Muscle of back (tissue), 13 donors: Measurements from ENCODE around the gene YBX1. TPM values are rescaled to one million over a fixed set of nuclear protein-coding genes. Genes with fewer than 3 reads are reported as not detected.
"Not testable (repeated sequence)": the region's sequence is repeated elsewhere in the genome, so short reads cannot be mapped to it uniquely, and the experiment has no call there.

Experiments
- DNase-seq, 3 donors: peaks; one replicate each; pipeline versions ENCODE4 v3.0.0 to v3.0.0-alpha.2; 2013
- long read RNA-seq, 9 donors: transcript quantifications; one replicate each; lab custom pipeline, GENCODE V29; 2026
- polyA plus RNA-seq, 10 donors: library from polyadenylated mRNA; unstranded; fragments of 120-200 nt; gene quantifications; one replicate each; pipeline ENCODE4 v1.2.1, GENCODE V29; 2013; ENCODE audit not compliant: insufficient read length in 10 of 10

YBX1 gene
- 1,000 to 10,000 TPM in 2 of 10 donors, 100 to 1,000 TPM in 8; 817 to 1,077 (median 929) TPM for polyA plus RNA-seq
- long read RNA-seq, donor 1, transcript YBX1-201 (8 exons, 1,514 nt), result major isoform, 214 of 1,417 reads
- long read RNA-seq, donor 1, partial matches to known transcripts, result 1,200 of 1,417 reads
- long read RNA-seq, donor 1, other reads (novel, unspliced or antisense), result 0 of 1,417 reads
- long read RNA-seq, donor 2, transcript YBX1-201 (8 exons, 1,514 nt), result major isoform, 158 of 1,343 reads
- long read RNA-seq, donor 2, transcript YBX1-203 (7 exons, 1,524 nt), result minor isoform, 5 of 1,343 reads
- long read RNA-seq, donor 2, partial matches to known transcripts, result 1,180 of 1,343 reads
- long read RNA-seq, donor 2, other reads (novel, unspliced or antisense), result 0 of 1,343 reads
- long read RNA-seq, donor 3, result 0 reads
- long read RNA-seq, donor 4, transcript YBX1-201 (8 exons, 1,514 nt), result major isoform, 245 of 1,080 reads
- long read RNA-seq, donor 4, partial matches to known transcripts, result 833 of 1,080 reads
- long read RNA-seq, donor 4, other reads (novel, unspliced or antisense), result 0 of 1,080 reads
- long read RNA-seq, donor 5, transcript YBX1-201 (8 exons, 1,514 nt), result major isoform, 169 of 1,911 reads
- long read RNA-seq, donor 5, partial matches to known transcripts, result 1,726 of 1,911 reads
- long read RNA-seq, donor 5, other reads (novel, unspliced or antisense), result 14 of 1,911 reads
- long read RNA-seq, donor 6, transcript YBX1-201 (8 exons, 1,514 nt), result major isoform, 269 of 1,769 reads
- long read RNA-seq, donor 6, partial matches to known transcripts, result 1,499 of 1,769 reads
- long read RNA-seq, donor 6, other reads (novel, unspliced or antisense), result 0 of 1,769 reads
- long read RNA-seq, donor 7, transcript YBX1-201 (8 exons, 1,514 nt), result major isoform, 275 of 1,179 reads
- long read RNA-seq, donor 7, partial matches to known transcripts, result 902 of 1,179 reads
- long read RNA-seq, donor 7, other reads (novel, unspliced or antisense), result 0 of 1,179 reads
- long read RNA-seq, donor 8, transcript YBX1-201 (8 exons, 1,514 nt), result major isoform, 110 of 977 reads
- long read RNA-seq, donor 8, partial matches to known transcripts, result 867 of 977 reads
- long read RNA-seq, donor 8, other reads (novel, unspliced or antisense), result 0 of 977 reads
- long read RNA-seq, donor 9, transcript YBX1-201 (8 exons, 1,514 nt), result major isoform, 14 of 229 reads
- long read RNA-seq, donor 9, partial matches to known transcripts, result 215 of 229 reads
- long read RNA-seq, donor 9, other reads (novel, unspliced or antisense), result 0 of 229 reads

DNA sequence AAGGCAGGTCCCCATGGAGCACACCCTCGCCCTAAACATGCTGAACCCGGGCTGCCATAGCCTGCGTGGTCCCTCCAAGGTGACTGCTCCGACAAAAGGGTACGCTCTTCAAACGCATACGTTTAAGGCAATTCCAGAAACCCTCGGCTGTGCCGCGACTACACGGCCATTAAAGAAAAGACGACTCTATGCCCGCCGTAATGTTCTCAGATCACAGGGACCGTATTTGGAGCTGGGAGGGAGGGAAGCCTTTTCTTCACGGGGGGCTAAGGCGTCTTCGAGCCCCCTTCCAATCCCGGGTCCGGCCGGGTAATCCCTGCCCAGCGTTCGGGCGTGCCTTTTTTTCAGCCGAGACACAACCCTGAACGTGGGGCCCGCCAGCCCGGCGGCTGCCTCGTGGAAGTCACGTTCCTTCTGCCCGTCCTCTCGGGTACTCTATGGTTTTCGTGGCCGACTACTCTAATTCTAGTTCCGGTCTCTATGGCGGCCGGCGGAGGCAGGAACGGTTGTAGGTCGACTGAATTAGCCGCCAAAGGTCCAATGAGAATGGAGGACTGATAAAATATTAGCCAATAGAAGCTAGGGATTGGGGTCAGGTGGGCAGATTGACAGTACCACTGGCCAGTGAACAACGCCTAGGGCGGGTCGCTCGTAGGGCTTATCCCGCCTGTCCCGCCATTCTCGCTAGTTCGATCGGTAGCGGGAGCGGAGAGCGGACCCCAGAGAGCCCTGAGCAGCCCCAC lies at the start of gene YBX1:
YBX1 (plus strand) TSS at position 678 of the 743 bp plus-strand sequence. CDS start 148 bp downstream, outside the sequence.
- DNase-seq, result peak; percentile 99

DNA sequence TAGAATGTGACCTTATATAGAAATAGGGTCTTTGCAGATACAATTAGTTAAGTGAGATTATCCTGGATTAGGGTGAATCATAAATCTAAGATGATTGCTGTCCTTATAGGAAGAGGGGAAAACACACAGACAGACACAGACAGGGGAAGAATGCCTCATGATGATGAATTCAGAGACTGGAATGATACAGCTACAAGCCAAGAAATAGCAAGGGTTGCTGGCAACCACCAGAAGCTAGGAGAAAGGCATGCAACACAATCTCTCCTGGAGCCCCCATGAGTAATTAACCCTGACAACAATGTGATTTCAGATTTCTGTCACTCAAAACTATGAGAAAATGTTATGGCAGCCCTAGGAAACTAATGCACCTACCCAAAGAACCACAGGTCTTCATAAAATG lies 43.1 kb upstream of the YBX1 start:
- peak in 1 of 3 donors; percentile 1 for DNase-seq

DNA sequence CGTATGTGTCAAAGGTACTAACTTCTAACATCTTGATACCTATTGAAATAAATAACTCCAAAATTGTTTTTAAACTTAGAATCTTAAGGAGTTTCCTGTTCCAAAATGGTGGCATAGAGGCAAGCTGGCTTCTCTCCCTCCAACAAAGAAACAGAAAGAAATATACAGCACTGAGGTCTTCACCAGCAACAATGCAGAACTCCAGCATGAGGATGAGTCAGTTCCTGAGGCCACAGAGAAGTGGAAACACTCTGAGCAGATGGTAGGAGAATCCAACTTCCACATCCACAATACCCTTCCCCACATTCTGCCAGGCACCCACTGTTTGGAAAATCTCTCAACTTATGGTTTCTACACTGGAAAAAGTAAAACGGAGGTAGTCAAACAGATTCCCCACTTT lies 36.2 kb upstream of the YBX1 start:
- DNase-seq, result no peak

DNA sequence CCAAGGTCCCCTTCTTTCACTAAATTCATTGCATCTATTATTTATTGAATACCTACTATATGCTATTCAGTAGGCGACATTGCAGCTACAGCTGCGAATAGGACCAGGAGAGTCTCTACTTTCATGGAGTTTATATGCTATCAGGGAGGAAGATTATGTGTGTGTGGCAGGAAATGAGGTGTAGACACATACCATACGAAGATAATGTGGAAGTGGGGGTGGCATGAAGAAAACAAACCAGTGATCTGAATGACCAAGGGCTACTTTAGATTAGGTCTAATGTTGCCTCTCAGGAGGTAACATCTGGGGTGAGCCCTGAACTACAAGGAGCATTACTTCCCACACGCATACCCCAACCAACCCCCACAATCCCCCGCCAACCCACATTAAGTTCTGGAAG lies 25.0 kb upstream of the YBX1 start:
- no peak for DNase-seq

DNA sequence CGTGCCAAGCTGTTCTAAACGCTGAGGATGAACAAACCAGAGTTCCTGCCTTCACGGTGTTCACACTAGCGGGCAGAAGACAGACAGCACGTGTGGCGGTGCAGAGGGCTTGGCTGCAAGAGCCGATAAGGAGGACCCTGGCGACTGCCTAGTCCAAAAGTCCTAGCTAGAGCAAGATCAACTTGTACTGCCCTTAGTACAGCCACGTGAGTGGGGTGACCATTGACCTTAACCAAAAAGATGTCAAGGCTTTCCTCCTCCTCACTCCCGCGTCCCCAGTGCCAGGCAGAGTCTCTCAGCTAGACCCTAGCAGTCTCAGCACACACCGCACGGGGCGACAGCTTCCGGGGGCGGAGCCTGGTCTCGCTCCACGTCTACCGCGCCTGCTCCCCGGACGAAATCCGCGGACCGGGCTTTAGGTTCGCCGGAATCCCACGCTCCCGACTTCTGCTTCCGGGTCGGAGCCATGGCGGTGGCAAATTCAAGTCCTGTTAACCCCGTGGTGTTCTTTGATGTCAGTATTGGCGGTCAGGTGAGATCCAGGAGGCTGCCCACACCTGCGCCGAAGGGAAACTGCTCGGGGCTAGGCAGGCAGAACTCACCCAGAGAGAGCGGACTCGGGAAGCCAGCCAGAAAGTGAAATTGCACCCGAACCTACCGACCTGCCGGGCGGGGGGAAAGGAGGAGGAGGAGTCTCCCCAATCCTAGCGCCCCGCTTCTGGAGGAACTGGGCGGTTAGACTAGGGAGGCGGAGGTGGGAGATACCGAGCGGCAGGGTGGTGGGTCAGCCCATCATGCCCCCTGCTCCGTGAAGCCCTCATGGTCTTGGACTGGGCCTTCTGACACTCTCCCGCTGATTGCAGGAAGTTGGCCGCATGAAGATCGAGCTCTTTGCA lies 24.0 kb upstream of the YBX1 start, which contains the start of gene PPIH:
PPIH (plus strand) TSS at position 443 of the 896 bp plus-strand sequence; CDS start at position 467, 24 bp downstream.
- peak; percentile 91 to 98 (median 96) for DNase-seq

DNA sequence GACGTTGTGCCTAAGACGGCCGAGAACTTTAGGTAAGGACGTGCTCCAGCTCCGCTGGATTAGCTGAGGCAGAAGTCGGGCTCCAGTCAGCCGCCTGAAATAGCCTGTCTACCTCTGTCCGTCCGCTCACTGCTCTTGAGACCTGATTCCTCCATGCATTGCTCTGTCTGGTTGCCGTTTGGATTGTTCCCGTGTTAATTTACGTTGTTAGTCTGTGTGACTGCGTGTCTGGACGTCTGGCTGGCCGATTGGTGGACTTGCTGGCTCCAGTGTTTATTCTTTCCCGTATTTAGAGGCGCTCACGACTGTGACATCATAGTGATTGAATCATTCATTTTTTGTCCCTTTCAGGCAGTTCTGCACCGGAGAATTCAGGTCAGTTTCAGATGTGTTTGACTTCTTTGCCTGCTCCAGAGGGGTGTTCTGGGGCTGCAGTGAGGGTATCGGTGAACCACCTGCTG lies 23.3 kb upstream of the YBX1 start:
- DNase-seq, result no peak

DNA sequence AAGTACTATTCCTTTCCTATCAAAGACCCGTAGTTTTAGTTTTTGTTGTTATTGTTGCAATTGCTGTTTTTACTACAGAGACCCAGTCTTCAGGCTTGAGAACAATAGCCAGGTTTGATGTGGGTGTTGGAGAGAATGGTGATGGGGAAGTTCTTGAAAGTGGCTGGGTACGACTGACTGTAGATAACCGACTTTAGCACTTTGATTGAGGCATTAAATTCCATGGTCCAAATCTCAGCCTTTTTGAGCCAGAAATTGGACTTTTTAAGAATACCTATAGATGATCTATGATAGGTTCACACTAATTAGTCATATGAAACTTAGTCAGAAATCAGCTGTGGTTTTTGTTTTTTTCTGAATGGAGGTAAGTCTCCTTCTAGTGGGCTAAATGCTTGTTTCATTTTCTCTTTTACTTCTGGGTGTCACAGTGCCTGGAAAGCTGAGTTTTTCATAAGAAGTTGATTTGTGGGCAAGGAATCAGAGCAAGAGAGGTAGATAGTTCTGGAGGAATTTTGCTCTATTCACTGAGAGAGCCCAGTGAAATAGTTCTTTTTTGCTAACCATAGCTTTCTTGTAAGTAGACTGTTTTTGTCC lies 21.2 kb upstream of the YBX1 start:
- no peak for DNase-seq

DNA sequence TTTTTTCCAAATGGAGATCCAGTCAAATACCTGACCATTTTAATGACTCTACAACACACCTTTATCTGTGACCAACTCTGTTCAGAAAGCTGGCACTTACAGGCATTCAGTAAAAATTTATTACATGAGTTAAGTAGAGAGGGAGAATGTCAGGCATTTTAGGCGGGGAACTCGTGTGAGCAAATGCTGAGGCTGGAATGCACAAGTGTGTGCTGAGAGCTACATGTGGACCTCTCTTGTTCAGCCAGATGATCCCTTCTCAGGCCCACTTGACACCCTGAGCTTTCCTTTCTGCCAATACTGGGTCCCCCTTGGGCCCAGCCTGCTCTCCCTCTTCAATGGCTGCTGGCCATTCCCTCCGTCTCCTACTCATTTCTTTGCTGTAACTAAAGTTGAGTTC lies 12.3 kb upstream of the YBX1 start:
- peak in 1 of 3 donors; percentile 9 for DNase-seq

DNA sequence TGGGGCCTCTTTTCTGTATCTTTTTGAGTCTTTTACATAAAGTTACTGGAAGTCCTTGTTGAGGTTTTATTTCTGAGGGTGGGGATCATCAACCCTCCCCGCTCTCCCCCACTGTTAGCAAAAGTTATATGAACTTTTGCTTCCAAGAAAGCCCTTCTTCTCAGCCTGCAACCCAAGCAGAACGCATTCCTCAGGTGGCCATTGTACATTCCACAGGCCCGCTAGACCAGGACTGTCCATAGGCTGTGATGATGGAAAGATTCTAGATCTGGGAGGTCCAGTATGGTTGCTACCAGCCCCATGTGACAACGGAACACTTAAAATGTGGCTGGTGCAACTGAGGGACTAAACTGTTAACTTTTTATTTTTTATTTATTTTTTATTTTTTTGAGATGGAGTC lies 11.8 kb upstream of the YBX1 start:
- no peak for DNase-seq

DNA sequence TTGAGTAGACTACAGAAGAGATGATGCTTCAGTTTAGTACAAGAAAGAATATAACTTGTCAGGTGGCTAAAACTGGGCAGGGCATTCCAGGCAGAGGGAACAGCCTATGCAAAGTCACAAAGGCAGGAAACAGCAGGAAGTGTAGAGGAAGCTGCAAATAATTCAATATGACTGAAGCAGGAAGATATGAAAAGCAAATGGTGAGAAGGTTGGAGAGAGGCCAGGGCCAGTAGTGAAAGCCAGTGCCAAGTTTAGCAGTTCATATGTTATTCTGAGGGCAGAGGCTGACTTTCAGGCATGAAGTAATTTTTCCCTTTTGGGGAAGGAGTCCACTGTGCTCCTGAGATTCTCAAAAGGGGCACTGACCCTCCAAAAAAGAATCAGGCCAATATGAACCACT lies 8.0 kb upstream of the YBX1 start:
- peak in 1 of 3 donors; percentile 10 for DNase-seq

DNA sequence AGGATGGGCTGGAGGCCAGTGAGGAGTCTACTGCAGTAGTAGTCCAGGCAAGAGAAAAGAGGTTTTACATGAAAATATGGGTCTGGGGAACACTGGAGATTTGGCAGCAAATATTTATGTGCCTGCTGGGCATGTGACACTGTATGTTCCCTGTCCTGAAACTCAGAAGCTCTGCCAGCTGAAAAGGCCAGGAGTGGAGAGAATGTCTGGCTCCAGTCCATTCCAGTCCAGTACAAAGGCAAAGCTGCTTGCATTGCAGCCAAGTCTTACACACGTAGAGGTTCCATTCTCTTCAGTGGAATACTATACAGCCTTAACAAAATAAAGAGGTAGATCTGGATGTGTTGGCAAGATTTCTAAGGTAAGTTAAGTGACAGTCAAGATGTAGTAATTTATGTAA lies 7.5 kb upstream of the YBX1 start:
- no peak for DNase-seq

DNA sequence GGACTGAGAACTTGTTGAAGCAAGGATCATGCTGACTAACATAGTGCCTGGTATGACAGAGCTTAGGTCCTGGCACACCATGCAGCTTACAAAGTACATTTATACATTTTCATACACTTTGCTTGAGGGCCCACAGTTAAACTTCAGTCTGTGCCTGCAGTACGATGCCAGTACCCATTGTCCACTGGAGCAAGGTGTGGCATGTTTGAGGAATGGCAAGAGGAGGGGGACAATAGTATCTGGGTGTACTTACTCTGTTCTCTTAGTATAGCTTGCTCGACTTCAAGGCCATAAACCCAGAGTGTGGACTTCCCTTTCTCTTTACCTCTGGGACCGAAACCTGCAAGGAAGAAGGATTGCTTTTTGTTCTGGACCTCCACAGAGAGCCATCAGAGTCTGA lies 6.8 kb upstream of the YBX1 start:
- DNase-seq, result no peak

DNA sequence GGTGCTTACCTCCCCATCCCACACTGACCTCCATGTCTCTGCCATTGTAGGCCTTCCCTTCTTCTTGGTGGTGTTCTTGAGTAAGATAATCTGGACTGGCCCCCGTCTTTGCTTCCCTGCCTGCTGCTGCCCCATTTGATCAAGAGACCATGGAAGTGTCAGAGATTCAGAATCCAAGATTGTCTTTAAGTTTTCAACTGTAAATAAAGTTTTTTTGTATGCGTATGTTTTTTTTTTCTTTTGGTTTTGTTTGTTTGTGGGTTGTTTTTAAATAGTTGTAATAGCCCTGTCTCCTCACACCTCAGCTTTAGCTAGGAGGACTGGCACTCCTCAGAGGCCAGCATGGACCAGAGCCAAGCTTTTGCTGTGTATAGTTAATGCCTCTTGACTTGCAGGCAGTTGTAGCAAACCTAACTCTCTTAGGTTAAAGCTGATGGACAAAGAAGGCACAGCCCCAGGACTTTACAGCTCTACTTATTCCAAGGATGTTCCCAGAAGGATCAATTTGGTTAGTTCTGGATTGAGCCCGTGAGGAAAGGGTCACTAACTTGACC lies 5.6 kb upstream of the YBX1 start:
- no peak for DNase-seq

DNA sequence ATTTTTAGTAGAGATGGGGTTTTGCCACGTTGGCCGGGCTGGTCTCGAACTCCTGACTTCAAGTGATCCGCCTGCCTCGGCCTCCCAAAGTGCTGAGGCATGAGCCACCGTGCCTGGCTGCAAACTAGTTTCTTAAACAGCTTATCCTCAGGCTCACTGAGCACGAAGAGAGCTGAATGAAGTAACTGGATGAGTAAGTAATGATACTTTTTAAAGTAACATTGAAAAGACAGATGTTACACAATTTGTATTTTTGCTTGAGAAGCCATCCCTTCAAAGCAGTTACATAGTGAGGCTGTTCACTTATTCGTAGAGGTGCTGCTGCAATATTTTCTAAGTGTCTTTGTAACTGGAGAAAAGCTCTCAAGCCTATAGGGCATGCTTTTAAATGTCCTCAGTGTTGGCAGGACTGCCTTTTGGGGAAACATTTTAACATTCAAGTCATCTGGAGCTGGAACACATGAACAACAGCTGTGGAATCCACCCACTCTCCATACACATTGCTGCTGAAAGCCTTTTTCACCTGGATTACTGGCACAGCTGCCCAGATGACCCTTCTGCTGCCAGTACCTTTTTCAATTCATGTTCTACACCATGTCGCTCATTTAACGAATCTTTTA lies 2.7 kb upstream of the YBX1 start:
- peak in 1 of 3 donors; percentile 20 for DNase-seq

DNA sequence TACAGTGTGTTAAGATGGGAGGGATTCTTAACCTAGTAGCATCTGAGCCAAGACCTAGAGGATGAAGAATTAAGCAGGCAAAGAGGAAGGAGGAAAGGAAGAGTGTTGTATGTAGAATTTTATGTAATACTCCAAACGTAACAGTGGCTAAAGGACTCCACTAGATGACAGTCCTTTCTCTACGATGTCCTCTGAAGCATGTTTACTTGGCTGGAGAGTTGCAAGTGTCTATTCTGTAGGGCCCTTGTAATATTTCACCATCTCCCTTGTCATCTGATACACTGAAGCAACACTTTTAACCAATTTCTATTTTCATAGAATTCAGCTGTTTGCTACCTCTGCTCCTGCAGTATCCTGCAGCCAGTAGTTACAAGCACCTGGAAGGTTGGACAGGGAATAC lies 2.2 kb upstream of the YBX1 start:
- no peak for DNase-seq

DNA sequence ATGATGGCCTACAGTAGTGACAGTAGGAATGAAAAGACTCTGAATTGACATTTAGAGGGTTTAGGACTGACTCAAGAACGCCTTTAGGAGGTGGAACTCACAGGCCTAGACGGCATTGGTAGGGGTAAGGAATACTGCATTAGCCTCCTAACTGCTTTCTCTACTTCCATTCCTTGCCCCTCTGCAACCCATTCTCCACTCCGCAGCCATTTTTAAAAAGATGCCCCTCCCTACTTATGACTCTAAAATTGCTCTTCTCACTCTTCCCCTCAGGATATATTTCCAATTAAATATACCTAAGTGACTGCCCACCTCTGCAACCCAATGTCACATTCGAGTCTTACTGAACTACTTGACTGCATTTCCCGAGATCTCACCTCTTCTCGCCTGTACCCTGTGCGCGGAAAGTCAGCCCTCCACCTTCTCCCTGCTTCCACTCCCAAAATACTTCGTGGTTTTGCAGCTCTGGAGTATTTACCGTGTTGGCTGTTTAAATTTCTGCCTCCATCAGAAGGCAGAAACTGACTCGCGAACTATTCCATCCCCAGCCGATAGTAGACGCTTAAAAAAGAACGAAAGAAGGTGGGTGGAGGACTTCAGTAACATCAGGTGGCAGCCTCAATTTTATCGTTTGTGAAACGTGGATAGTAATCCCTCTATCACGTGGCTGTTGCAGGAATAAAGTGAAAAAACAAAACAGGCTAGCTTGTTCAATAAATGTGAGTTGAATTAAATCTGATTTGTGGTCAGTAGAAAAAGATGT lies 1.1 kb upstream of the YBX1 start:
- DNase-seq, result peak in 1 of 3 donors; percentile 26

DNA sequence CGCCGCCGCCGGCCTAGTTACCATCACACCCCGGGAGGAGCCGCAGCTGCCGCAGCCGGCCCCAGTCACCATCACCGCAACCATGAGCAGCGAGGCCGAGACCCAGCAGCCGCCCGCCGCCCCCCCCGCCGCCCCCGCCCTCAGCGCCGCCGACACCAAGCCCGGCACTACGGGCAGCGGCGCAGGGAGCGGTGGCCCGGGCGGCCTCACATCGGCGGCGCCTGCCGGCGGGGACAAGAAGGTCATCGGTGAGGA lies 193 bp downstream of the YBX1 start:
- not testable (repeated sequence) for DNase-seq
